ENCODE measurements around the gene FAM168A.

FAM168A gene

DNA sequence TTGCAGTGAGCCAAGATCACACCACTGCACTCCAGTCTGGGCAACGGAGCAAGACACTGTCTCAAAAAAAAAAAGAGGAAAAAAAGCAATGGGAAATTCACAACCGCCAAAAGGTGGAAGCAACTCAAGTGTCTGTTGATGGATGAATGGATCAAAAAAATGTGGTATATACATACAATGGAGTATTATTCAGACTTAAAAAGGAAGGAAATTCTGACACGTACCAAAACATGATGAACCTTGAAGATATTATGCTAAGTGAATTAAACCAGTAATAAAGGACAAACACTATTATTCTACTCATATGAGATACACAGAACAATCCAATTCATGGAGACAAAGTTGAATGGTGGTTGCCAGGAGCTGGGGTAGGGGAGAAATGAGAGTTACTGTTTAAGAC lies 40.9 kb downstream of the FAM168A start:
- DNase-seq (ENCODE audit: low read depth in 2 of 2), result no peak

DNA sequence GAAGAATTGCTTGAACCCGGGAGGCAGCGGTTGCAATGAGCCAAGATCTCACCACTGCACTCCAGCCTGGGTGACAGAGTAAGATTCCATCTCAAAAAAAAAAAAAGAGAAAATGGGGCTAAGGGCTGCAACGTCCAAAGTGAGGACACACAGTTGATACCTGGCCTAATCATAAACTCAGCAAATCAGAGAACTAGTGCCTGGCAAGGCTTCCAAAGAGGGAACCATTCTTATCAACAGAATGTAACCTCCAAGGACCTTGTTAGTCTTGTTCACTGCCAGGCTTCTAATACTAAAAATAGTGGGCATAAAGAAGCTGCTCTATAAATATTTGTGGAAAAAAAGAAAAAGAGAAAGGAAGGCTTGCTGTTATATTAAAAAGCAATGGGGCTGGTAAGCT lies 42.3 kb downstream of the FAM168A start:
- no peak for DNase-seq (ENCODE audit: low read depth in 2 of 2)

DNA sequence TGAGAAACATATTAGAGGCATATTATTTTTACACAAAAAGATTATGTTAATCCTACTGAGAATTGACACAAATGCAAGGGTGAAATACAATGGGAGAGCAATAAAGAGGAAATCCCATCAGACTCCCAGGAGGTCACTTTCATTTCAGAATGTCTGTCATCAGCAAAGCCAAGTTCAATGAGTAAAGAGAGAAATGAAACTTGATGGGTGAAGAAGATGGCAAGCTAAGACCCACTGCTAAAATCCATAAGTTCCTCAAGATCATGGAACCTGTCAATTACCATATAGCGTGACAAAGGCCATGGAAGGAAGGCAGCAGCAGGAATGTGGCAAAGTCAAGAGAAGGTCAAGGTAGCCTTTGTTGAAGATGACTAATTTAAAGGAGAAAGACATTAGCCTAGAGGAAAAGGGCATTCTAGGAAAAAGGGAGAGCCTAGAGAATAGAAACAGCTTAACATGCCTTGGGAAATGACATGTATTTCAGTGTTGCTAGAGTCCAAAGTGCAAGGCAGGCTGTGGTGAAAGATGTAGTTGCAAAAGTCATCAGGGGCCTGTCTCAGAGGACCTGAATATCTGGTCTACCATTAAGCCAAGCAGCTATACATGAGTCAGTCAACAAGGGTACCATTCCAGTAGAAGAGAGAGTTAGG lies 43.1 kb downstream of the FAM168A start:
- DNase-seq (ENCODE audit: low read depth in 2 of 2), result no peak

DNA sequence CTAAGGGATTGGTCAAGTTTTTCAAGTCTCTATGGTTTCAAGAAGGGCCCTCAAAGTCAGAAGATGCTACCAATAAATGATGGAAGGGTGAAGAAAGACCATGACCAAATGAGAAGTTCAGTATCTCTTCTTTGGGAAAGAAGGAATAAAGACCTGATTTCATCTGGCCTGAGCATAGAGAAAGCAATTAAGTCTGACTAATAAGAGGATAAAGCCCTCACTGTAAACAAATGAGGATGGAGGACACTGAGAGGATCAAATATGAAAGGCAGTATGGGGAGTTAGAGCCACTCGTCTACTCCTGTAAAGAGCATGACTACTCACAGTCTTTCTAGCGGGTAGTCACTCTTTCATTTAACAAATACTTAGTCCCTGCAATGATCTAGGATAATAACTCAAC lies 44.6 kb downstream of the FAM168A start:
- DNase-seq (ENCODE audit: low read depth in 2 of 2), result no peak

DNA sequence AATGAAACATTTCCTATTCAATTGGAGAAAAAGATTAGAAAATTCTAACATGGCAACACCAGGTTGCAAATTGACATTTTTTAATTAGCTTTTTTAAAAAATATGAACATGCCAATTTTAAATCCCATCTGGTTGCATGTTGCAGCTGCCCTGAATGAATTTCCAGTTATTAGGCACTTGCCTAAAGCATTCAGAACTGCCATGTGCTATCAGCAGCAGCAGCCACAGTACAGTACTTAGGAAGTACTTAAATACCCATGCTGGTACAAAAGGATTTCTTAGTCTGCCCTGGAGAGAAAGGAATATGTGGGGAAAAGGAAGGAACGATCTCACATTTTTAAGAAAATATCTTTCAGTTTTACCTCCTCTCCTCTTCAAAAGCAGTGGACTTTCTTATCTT lies 46.2 kb downstream of the FAM168A start:
- DNase-seq (ENCODE audit: low read depth in 2 of 2), result no peak

DNA sequence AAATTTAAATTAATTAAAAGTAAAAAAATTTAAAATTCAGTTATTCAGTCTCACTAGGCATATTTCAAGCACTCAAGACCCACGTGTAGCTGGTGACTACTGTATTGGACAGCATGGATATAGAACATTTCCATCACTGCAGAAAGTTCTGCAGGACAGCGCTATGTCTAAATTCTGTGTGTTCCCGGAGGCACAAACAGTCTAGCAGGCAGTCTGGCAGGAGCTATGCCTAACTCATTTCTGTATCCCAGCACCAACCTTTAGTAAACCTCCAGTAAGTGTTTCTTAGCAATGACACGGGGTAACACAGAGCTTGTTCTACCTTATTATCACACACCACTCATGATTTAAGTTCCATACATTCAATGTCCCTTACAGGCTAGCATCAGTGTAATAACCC lies 48.5 kb downstream of the FAM168A start:
- no peak for DNase-seq (ENCODE audit: low read depth in 2 of 2)

DNA sequence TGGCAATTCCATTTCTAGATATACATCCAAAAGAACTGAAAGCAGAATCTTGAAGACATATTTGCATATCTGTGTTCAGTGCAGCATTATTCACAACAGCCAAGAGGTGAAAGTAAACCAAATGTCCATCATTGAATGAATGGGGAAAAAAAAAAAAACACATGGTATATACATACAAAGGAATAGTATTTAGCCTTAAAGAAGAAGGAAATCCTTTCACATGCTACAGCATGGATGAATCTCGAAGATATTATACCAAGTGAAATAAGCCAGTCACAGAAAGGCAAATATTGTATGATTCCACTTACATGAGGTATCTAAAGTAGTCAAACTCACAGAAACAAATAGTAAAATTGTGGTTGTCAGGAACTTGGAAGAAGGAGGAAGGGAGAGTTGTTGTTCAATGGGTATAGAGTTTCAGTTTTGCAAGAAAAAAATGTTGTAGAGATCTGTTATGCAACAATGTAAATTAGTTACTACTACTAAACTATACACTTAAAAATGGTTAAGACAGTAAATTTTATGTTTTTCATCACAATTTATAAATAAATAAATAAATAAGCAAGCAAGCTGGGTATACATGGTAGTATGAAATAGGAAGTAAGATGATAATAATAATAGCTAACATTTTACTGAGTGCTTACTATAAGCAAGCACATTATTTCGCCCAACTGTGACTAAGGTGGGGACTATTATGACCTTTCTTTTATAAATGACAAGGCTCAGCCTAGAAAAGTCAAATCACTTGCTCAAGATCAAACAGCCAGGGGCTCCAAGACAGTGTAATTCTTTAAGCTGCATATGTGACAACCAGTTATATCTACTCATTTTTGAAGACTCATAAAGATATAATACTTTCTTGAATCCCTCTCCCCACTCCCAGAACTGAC lies 50.0 kb downstream of the FAM168A start:
- DNase-seq (ENCODE audit: low read depth in 2 of 2), result no peak

DNA sequence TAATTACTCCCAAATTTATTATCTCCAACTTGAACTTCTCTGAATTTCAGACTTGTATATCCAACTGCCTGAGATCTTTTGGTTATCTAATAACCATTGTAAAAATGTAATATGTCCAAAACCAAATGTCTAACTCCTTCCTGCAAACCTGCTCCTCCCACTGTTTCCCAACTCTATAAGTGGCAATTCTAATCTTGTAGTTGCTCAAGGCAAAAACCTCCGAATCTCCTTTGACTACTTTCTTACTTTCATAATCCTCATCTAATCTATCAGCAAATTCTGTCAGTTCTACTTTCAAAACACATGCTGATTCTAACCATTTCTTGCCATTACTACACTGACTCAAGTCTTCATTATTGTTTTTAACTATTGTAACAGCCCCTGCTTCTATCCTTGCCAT lies 55.7 kb downstream of the FAM168A start:
- DNase-seq (ENCODE audit: low read depth in 2 of 2), result no peak

DNA sequence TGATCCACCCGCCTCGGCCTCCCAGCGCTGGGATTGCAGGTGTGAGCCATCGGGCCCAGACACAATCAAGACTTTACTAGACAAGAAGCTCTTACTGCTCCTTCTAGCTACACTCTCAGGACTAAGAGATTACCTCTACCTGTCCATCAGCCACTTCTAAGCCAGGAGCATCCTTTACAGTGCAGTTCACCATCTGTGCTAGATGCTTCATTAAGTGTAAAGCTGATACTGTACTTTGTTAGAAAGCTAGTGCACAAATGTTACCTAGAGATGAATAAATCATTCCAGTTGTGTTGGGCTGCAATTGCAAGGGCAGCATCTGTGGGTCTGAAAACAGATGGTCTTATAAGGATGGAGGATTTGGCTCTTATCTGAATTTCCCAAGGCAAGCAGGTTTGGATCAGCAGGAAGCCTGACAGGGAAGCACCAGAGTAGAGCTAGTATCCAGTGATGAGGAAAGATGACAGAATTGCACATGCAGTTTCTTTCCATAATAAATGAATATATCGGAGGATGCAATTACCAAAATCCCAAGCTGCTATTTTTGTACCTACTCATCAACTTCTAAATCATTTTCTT lies 58.3 kb downstream of the FAM168A start:
- no peak for DNase-seq (ENCODE audit: low read depth in 2 of 2)

DNA sequence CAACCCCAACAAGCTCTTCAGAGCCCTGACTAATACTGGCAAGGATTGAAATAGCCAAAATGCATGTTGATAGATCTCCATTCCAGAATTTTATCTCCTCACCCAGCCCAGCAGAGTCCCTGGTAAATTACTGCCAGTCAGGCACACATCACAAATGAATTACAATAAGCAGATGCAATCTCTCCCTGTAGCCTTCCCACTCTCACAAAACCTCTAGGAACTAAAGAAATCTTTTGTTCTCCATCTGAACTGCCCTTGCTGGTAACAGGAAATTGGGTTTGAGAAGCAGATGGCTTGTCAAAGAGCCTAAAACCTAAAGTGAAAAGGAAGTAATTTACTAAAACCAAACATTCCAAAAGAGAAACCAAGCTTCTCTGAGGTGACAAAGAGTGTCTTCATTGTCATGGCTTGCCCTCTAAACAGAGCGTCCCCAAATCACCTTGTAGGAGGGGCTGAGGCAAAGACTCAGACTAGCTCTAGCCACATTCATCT lies 59.5 kb downstream of the FAM168A start:
- DNase-seq (ENCODE audit: low read depth in 2 of 2), result no peak

DNA sequence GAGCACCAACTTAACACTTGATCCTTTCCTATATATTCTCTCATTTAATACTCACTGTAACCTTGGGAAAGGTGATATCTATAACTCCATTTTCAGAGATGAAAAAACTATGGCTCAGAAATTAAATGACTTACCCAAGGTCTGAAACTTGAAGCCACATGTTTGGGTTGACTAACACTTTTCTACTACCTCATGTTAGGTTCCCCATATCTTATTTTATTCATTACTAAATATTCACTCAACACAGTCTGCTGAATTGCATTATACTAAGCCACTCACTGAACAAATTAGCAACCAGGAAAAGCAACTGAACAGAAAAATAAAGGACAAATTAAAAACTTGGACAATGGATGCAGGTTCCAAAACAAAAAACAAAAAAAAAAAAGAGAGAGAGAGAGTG lies 59.9 kb downstream of the FAM168A start:
- DNase-seq (ENCODE audit: low read depth in 2 of 2), result no peak

DNA sequence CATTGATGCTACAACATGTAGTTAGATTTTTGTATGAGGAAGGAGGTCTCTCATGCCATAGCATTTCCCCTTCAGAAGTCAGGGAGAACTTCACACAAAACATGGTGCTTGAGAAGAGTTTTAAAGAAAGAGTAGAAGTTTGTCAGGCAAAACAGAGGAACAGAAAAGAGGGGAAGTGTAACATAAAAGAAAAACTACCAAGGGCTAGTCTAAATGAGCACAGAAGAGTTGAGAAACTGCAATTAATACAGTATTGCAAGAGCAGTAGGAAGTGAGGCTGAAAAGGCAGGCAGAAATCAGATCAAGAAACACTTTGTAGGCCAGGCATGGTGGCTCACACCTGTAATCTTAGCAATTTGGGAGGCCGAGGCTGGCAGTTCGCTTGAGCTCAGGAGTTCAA lies 61.0 kb downstream of the FAM168A start:
- no peak for DNase-seq (ENCODE audit: low read depth in 2 of 2)

DNA sequence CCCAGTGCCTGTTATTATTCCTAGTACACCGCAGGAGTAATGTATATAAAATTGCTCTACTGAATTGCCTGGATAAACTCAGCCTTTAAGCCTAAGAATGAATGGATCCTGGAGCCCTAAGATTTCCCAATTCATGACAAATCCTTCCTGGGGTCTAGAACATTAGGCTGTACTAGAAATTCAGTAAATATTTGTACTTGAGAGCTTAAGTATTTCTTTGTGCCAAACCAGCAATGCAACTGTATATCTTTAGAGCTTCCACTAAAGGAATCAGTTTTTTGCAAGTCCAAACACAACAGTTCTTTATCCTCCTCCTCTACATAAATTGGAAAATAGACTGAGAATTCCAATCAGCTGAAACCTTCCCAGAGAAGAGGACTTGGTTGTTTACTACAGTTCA lies 65.6 kb downstream of the FAM168A start:
- DNase-seq (ENCODE audit: low read depth in 2 of 2), result no peak

DNA sequence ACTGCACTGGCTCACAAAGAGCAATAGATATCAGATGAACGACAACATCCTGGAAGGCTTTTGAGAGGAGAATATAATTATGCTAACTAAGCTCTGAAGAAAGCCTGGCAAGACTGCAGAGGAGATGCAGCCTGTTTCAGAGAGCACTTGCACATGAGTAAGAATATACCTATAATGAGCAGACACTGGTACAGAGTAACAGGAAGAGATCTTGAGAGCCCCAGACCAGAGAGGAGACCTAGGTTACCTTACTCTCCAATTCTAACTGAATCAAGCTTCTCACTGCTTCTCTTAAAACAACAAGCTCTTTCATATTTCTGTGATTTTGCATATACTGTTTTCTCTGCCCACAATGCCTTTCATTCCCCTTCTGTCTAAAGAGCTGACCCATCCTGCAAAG lies 66.5 kb downstream of the FAM168A start:
- no peak for DNase-seq (ENCODE audit: low read depth in 2 of 2)

DNA sequence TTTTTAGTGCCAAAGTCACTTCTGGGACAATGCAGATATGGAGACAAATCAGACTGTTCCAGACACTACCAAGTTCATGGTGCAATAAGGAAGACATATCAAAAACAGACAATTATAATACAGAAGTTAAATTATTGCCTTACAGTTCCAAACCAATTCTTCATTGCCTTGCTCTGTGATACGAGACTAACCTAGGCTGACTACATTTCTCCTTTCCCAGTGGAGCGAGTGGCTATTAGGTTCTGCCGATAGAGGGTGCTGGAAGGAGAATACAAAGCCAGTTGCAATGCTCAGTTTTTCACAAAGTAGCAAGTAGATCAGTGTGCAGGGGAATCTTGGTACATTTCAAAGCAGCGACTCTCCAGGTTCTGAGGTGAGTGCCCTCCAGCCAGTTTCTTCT lies 67.8 kb downstream of the FAM168A start:
- DNase-seq (ENCODE audit: low read depth in 2 of 2), result no peak

DNA sequence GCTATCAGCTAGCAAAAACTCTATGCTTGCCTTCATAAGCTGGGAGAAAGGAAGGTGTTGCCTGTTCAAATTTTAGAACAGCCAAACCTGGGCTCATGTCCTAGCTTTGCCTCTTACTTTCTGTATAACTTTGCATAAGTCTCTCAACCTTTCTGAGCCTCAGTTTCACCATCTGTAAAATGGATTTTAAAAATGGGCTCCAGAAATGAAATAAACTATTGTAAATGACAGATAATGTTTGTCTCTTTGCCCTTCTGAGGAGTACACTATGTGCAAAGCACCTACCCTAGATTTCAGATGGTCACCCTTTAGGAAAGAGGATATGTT lies 68.7 kb downstream of the FAM168A start:
- no peak for DNase-seq (ENCODE audit: low read depth in 2 of 2)

DNA sequence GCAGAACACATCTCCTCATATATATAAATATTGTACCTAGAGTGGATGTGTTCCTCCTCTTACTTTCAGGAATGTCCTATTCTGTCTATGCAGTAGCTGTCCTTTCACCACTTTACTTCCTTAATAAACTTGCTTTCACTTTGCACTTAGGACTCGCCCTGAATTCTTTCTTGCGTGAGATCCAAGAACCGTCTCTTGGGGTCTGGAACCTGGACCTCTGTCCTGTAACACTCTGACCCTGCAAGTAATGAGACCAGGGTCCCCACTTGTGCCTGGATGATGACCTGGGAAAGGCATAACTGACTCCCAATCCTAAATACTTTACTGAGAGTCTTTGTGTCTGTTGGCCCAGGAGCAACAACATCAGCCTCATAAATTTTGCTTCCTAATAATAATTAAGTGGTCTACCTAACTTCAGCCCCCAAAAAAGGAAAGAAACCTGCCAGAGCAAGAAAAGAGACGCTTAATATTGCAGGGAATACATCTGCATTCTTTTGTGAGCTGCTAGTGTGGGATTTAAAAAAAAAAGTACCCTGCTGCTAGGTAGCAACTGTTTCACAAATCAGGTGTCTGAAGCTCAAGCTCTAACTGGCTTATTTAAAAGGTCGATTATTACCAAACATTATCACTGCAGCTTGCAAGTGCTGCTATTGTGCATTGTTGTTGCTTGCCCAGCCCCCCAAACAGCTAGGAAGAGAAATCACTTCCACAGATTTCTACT lies 69.3 kb downstream of the FAM168A start:
- DNase-seq (ENCODE audit: low read depth in 2 of 2), result no peak

DNA sequence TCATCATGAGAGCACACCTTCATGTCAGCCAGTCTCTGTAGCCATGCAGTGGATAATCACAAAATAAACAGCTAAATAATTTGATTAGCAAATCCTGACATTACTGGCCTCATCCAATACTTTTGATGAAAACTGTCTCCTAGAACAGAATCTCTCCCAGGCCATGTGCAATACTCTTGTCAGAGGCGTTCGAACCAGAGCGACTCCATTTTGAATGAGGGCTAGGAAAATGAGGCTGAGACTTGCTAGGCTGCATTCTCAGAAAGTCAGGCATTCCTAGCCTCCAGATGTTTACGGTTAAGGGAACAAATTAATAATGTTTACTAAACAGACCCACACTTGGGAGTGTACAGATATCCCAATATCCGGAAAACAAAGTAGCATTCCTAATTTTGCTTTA lies 69.9 kb downstream of the FAM168A start:
- no peak for DNase-seq (ENCODE audit: low read depth in 2 of 2)

DNA sequence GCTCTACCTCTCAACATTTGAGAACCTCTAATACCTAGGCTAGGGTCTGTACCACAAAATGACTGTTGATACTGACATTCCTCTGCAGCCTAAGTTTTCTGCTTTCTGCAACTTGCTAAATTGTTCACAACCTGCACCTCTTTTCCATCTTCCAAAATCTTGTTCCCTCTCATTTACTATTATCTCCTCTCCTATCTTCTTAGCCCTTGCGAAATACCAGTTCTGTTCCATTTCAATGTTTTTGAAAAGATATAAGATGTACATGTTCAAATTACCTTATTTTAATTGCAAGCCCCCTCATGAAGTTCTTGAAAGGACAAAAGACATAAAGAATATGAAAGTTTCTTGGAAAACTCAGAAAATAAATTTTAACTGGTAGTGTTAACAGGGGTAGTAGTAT lies 72.3 kb downstream of the FAM168A start:
- no peak for DNase-seq (ENCODE audit: low read depth in 2 of 2)

DNA sequence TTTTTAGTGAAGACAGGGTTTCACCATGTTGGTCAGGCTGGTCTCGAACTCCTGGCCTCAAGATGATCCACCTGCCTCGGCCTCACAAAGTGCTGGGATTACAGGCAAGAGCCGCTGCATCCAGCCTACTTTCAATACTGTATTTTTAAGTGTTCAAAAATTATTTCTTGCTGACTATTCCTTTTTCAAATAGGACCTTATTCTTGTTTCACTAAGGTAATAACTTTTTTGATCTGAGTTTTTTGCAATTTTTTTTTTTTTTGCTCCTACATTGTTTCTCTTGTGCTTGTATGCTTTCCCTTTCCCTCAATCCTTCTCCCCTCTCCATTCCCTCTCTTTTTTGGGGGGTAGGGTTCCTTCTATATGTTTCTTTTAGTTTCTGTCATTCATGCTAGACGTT lies 73.1 kb downstream of the FAM168A start:
- DNase-seq (ENCODE audit: low read depth in 2 of 2), result no peak

DNA sequence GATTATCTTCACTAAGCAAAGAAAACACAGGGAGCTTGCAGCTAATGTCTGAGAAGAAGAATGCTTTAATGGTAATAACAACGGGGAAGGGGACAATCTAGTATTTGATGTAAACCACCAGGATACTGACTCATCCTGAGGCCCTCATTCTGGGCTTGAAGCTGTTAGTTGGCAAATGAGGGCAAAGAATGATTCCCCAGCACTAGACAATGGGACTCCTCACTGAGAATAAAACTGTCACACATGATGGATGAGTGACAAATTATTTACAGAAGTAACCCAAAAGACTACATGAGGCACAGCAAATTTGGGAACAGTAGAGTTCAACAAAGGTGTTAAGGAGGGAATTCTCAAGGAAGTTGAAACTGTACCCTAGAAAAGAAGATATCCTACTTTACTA lies 76.3 kb downstream of the FAM168A start:
- no peak for DNase-seq (ENCODE audit: low read depth in 2 of 2)

DNA sequence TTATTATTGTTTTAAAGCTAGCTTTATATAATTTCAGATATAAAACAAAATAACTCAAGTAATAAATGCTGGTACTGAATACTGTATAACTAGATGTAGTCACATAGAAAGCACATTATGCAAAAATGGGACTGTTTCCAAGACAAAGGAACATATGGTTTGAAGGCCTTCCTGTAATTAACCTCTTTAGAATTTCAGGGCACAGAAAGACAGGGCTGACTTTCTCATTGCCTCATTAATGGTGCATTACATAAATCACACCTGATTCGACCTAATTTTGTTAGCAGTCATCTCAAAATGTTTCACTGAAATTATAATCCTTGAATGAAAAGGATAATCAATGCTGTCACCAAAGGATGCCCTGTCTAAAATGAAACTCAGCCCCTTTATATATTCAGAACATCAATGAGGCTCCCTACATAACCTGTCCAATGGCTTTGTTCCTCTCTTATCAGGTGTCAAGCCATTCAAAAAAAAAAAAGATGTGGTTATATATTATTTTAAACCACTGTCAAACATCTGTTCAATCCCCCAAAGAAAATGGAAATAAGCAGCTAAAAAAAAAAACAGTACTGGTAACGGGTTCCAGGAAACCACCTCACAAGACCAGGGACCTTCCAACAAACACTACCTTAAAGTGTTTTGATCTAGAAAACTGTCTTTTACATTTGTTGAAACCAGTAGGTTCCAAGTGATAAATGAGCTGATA lies 77.4 kb downstream of the FAM168A start:
- DNase-seq (ENCODE audit: low read depth in 2 of 2), result no peak
